Esophagus squamous epithelium (tissue), 5 donors: Measurements from ENCODE around the gene CFAP92. TPM values are rescaled to one million over a fixed set of nuclear protein-coding genes. Genes with fewer than 3 reads are reported as not detected.

Source experiments
- DNase-seq: peaks from one replicate; lab custom pipeline; 2025; lab: John Stamatoyannopoulos, UW
- H3K27ac ChIP-seq, 4 donors: fragments of 200-600 bp; sonication (generic); one replicate each; pipeline ENCODE4 v1.5.1; 2016 to 2019; ENCODE audit warnings: mild to moderate bottlenecking in 1 of 4
- H3K27me3 ChIP-seq, 4 donors: fragments of 200-600 bp; sonication (generic); 1 replicate in 3 of 4; 2 replicates in 1 of 4; pipeline versions ENCODE4 v1.5.1 to v1.6.0; 2017 to 2021; ENCODE audit warnings: antibody characterized with exemption in 1 of 4
- H3K36me3 ChIP-seq, 3 donors: fragments of 200-600 bp; sonication (generic); one replicate each; pipeline ENCODE4 v1.5.1; 2016 to 2019
- H3K4me1 ChIP-seq, 3 donors: fragments of 200-600 bp; sonication (generic); one replicate each; pipeline ENCODE4 v1.5.1; 2017 to 2019
- H3K4me3 ChIP-seq, 4 donors: fragments of 200-600 bp; sonication (generic); 1 replicate in 3 of 4; 2 replicates in 1 of 4; pipeline ENCODE4 v1.5.1; 2016 to 2019; ENCODE audit warnings: mild to moderate bottlenecking in 2 of 4, moderate library complexity in 1 of 4
- H3K9me3 ChIP-seq, 3 donors: fragments of 200-600 bp; sonication (generic); one replicate each; pipeline ENCODE4 v1.5.1; 2016 to 2019
- CTCF ChIP-seq, 6 experiments: fragments of 450-650 bp in 4 of 6; fragments of 200-600 bp in 2 of 6; sonication (generic) in 2 of 6; IDR thresholded peaks; one replicate each; pipeline ENCODE4 v1.5.1; 2016 to 2019; ENCODE audit warnings: antibody characterized with exemption in 6 of 6, mild to moderate bottlenecking in 4 of 6, moderate library complexity in 4 of 6
- POLR2A ChIP-seq, 4 donors: fragments of 450-650 bp; IDR thresholded peaks; one replicate each; pipeline ENCODE4 v1.6.1; 2017; ENCODE audit warnings: antibody characterized with exemption in 4 of 4, mild to moderate bottlenecking in 4 of 4, moderate library complexity in 3 of 4
- WGBS, 2 donors: methylation state at CpG; one replicate each; pipeline ENCODE4 v1.1.5; 2018; 5-methylcytosine and 5-hydroxymethylcytosine counted together
- intact Hi-C: fragments of 100-400 bp; cut with DNase I; formaldehyde crosslinking; loops from one replicate; pipeline ENCODE4 v1.15.0; 2022
- total RNA-seq, 4 donors: library from RNA; depleted of rRNA; stranded (reverse); fragments of >200 nt; gene quantifications; one replicate each; pipeline ENCODE4 v1.1.0, GENCODE V29; 2016
- donor health status: DM: yes; HTN: yes; CAD: no.

Gene CFAP92
- total RNA-seq, 4 donors from 2014 or later = 0.40 to 1.4 (median 0.98) TPM

GRCh38 chr3:128983293-128984069, 10.4 kb downstream of the CFAP92 start:
- no peaks in the 10 kb centered on the region for H3K9me3 ChIP-seq
- DNase-seq = no peak
- no peak for TF ChIP-seq POLR2A (IDR thresholded peaks at IDR 0.05)
- no peak for TF ChIP-seq CTCF (IDR thresholded peaks at IDR 0.05)
- no peak overlapping the region for H3K4me3 ChIP-seq
- H3K27me3 ChIP-seq = no peaks in the 10 kb centered on the region
- WGBS, 2 donors = 86 to 89% methylated on average over 8 to 9 of the region's 9 CpGs
- H3K36me3 ChIP-seq = no peaks in the 10 kb centered on the region
- peaks cover 0 to 12% (median 0%) of the 10 kb centered on the region in 3 donors for H3K4me1 ChIP-seq
- H3K27ac ChIP-seq = no peak overlapping the region
- intact Hi-C loops = no loop called here

GRCh38 chr3:128975276-128975675, 18.6 kb downstream of the CFAP92 start:
- TF ChIP-seq POLR2A (IDR thresholded peaks at IDR 0.05) = no peak
- no peak for TF ChIP-seq CTCF (IDR thresholded peaks at IDR 0.05)
- peaks cover 0 to 15% (median 4%) of the 10 kb centered on the region in 3 donors for H3K4me1 ChIP-seq
- H3K27me3 ChIP-seq = no peaks in the 10 kb centered on the region
- no peaks in the 10 kb centered on the region for H3K9me3 ChIP-seq
- H3K4me3 ChIP-seq = no peak overlapping the region
- intact Hi-C loops = loop anchor here (10.0 kb wide), 1 partner anchor 270 kb away; the partner anchor contains the start of gene COPG1
- H3K27ac ChIP-seq = no peak overlapping the region
- DNase-seq = no peak
- no peaks in the 10 kb centered on the region for H3K36me3 ChIP-seq
- WGBS, 2 donors = 90 to 100% methylated on average over 1 of the region's 1 CpG

- WGBS, 2 donors = 57 to 66% methylated on average over 5 of the region's 5 CpGs
- Histone ChIP-seq H3K4me3 (no peak overlapping the region), H3K9me3 (no peaks in the 10 kb centered on the region), H3K27ac (peak overlapping the region in 2 of 4 donors; percentile 53), H3K36me3 (no peaks in the 10 kb centered on the region), H3K27me3 (no peaks in the 10 kb centered on the region), H3K4me1 (peaks cover 0 to 19% (median 4%) of the 10 kb centered on the region in 3 donors)
- TF ChIP-seq POLR2A (IDR thresholded peaks at IDR 0.05) (no peak), CTCF (IDR thresholded peaks at IDR 0.05) (no peak)
- no peak for DNase-seq
- intact Hi-C loops = loop anchor here (10.0 kb wide), 1 partner anchor 271 kb away; the partner anchor contains the start of gene COPG1
These were observed 19.8 kb downstream of the CFAP92 start for GRCh38 chr3:128973988-128974564.

- H3K27me3 ChIP-seq = no peaks in the 10 kb centered on the region
- no peaks in the 10 kb centered on the region for H3K36me3 ChIP-seq
- no peak for TF ChIP-seq POLR2A (IDR thresholded peaks at IDR 0.05)
- TF ChIP-seq CTCF (IDR thresholded peaks at IDR 0.05) = no peak
- H3K4me3 ChIP-seq = no peak overlapping the region
- WGBS, 2 donors = 44 to 47% methylated on average over 3 to 5 of the region's 6 CpGs
- peaks cover 0 to 19% (median 4%) of the 10 kb centered on the region in 3 donors for H3K4me1 ChIP-seq
- H3K9me3 ChIP-seq = no peaks in the 10 kb centered on the region
- DNase-seq = no peak
- intact Hi-C loops = loop anchor here (10.0 kb wide), 1 partner anchor 273 kb away; the partner anchor contains the start of gene COPG1
- H3K27ac ChIP-seq = peak overlapping the region in 3 of 4 donors; percentile 59 to 71 (median 65)
These were observed 22.3 kb downstream of the CFAP92 start for GRCh38 chr3:128971421-128972100.
